CD4-positive, alpha-beta T cell treated with Interleukin-4 for 1 hour (primary cell): ENCODE measurements around the gene KIAA0513.
"Not testable (repeated sequence)": the region's sequence is repeated elsewhere in the genome, so short reads cannot be mapped to it uniquely, and the experiment has no call there.

Experiments
- DNase-seq, 2 donors: peaks; one replicate each; pipeline ENCODE4 v3.0.0-alpha.2; 2020 to 2022

Gene KIAA0513

GRCh38 chr16:85031451-85031850, 3.9 kb downstream of the KIAA0513 start:
- no peak for DNase-seq

DNA sequence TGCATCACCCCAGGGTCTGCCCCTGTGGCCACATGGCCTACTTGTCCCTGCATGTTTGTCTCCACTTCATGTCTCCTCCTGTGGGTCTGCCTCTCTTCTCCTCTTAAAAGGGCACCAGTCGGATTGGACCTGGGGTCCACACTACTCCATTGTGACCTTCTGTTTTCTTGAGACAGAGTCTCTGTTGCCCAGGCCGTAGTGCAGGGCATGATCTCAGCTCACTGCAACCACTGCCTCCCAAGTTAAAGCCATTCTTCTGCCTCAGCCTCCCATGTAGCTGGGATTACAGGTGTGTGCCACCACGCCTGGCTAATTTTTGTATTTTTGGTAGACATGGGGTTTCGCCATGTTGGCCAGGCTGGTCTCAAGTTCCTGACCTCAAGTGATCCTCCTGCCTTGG, 4.6 kb downstream of the KIAA0513 start:
- DNase-seq: not testable (repeated sequence)

- no peak for DNase-seq
Measured at GRCh38 chr16:85033171-85033570, 5.6 kb downstream of the KIAA0513 start.

DNA sequence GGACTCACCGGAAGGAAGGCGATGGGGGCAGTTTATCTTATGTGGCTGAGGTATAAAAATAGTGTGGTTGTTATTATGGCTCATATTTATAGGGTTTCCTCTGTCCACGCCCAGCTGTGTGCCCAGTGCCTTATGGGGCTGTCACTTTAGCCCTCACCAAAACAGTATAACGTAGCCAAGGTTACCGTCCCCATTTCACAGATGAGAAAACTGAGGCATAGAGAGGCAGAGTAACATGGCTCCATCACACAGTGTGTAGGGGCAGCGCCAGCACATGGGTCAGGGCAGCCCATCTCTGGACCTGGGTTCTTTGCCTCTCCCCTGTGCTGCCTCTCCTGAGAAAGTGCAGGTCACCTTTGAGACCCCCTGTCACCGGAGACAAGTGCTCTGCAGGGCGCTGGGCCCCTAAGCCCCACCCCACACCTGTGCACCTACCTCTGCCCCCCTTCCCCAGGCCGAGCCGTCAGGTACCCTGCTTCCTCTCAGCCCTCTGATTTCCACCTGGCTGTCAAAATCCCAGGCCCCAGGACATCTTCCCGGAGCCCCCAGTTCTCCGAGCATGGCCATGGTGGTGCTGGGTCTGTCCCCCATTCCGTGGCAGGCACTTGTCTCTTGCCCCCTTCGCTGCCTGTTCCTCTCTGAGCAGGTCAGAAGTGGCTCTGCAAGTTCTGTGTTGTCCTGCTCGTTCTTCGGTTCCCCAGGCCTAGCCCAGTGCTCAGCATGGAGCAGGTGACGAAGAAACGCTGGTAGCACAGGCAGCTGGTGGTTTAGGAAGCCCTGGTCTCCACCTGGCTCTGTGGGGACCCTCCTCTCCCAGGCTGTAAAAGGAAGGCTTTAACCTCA, 7.2 kb downstream of the KIAA0513 start:
- DNase-seq: no peak

DNA sequence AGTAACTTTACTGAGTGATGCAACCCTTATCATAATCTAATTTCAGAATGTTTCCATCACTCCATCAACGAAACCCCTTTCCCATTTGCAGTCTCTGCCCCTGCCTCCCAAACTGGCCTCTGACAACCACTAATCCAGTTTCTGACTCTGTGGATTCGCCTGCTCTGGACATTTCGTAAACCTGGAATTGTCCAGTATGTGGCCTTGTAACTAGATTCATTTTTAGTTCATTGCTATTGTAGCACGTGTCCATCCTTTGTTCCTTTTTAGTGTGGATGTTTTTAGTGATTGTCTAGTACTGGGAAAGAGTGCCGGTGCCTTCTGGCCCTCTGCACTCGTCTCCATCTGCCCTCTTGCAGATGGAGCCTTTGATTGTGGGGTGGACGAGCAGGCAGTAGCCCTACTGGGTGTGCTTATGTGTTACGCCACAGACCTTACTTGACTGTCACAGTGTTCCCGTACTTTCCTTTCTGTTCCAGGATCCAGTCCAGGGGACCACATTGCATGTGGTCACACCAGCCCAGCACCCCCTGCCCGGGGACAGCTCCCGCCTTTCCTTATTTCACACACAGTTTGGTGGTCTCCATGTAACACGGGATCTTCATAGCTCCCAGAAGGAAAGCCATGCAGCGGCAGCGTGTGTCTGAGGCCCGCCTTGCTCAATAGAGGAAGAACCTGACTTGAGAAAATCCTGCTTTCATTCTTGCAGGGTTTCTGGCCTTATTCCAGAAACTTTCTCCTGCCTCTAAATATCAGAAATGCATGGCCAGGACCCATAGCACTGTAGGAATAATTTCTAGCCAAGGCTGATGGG, 8.8 kb downstream of the KIAA0513 start:
- DNase-seq: no peak

- no peak for DNase-seq
Measured at GRCh38 chr16:85037050-85037410, 9.4 kb downstream of the KIAA0513 start.

GRCh38 chr16:85037721-85038120, 10.1 kb downstream of the KIAA0513 start:
- no peak for DNase-seq

- DNase-seq: no peak
Measured at GRCh38 chr16:85040685-85041084, 13.1 kb downstream of the KIAA0513 start.

DNA sequence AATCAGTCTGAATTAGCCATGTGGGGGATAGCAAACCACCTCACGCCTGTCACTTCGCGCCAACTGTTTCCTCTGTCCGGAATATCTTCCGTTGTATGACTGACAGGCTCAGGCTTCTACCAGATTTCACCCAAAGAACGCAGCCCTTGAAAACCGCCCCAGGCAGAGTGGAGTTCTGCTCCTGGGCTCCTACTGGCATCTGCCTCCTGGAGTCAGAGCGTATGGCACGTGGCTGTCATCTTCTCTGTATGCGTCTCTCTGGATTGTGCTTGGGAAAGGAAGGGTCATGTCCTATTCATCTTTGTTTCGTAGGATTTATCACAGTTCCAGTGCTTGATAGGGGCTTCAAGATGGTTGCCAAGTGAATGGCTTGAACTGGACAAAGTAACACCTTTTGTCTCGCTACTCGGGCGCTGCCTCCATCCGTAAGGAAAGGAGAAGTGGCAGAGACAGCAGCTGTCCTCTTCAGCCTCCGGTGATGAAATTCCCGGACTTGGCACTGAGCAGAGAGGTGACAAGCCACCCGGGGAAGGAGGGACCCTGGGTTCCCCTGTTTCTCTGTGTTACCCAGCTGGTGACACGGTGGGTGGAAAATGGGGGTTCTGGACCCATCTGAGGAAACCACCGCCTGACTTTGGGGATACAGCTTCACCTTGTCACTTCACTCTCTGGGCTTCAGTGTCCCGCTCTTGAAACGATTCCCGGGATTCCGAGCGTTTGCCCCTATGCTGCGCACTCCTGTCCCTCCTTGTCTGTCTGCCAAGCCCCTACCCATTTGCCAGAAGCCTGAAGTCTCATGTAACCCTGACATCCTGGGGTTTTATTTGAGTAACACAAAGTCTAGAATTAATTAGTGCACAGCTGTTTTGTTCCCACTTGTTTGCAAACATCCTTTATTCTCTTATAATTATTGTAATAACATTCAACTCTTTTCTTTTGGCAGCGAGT, 13.9 kb downstream of the KIAA0513 start:
- no peak for DNase-seq

- DNase-seq: no peak
Measured at GRCh38 chr16:85042167-85042526, 14.6 kb downstream of the KIAA0513 start.

- DNase-seq: no peak
Measured at GRCh38 chr16:85042606-85043005, 15.0 kb downstream of the KIAA0513 start.

- no peak for DNase-seq
Measured at GRCh38 chr16:85045077-85045476, 17.5 kb downstream of the KIAA0513 start.

DNA sequence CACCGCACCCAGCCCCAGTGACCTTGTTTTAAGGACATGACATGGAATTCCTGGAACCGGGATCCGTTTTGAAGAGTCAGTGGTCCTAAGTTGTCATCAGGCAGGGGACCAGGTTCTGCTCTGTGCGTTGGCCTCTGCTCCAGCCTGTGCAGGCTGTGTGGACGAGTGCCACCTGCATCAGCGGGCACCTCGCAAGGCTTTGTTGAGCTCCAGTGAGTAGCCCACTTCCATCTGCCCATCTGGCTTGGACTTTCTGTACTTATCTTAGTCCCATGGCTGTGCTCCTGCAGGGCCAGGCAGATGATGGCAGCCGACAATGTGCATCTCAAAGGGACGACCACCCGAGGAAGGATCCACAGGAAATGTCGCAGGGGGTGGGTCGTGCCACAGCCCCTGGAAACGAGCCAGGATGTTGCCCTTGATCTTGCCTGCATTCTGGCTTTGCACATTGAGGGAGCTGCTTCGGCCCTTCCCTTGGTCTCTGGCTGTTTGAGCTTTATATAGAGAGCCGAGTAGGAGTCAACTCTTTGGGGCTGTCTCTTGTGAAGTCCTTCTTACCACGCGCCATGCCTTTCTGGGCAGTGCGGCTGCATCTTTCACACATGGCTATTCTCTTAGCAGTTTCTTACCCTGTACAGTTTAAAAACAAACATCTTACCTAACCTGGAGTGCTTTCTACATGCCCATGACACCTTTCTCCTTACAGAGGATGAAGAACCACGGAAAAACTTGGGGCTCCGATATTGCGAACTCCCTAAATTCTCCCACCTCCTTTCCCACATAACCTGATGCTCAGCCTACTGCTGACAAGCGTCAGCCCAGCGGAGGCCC, 18.3 kb downstream of the KIAA0513 start:
- no peak for DNase-seq

- DNase-seq: peak in 1 of 2 donors; percentile 36
Measured at GRCh38 chr16:85046472-85046916, 18.9 kb downstream of the KIAA0513 start.

DNA sequence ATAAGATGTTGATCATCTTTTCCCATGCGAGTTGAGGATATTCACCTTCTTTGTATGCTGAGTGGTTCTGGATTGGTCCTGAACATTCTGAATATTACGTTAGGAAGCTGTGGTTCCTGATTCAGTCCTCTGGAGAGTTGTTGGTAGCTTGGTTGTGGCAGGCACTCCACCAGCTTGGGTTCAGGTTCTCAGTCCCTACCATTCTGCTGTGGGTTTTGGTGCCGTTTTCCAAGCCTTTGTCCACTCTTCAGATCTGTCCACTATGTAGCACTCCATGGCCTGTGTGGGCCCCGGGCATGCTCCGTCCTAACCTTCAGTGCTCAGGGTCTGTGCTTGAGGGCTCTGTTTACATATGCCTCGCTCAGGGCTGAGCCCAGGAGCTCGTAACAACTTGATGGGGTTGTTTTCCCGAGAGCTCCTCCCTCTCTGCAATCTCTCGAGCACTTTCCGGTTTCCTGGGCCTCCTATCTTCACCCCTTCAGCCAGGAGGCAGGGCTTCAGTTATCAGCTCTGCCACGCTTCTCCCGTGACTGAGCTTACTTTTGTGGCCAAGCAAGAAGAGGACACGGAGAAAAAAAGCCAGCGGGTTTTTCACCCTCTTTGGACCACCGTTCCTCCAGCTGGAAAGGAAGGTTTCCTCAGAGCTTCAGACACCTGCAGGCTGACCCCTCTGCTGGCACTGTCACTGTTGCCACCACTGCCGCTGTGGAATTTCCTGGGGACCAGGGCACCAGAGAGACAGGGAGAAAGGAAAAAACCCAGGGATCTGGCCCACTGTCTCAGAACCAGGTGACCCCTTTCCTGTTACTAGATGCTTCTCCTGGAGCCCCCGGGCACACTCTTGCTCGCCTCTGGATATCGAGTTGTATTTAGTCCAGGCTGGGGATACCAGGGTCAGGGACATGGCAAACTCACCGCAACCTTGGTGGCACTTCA, 19.6 kb downstream of the KIAA0513 start:
- DNase-seq: no peak

DNA sequence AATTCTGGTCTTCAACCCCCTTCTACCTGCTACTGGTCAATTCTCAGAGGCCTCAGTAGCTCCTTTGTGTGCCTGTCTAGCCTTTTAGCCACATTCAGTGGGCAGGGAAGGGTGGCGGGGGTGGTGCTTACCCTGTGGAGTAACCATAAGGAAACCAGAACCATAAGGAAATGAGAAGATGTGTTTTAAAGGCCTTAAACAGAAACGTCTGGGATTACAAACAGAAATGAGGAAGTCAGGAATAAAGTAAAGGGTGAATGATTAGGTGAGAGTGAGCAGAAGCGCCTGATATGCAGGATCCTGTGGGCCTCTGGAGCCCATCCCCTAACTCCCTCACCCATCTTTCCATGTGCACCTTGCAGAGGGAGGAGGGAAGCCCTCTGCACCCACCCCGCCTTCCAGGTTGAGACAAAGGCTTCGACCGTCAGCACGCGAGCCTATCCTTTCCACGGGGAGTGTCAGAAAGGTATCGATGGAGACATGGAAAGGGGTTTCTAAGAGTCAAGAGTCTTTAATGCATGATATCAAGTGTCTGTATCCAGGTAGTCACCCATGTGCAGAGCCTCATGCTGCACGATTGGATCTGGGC, 20.4 kb downstream of the KIAA0513 start:
- no peak for DNase-seq

- DNase-seq: no peak
Measured at GRCh38 chr16:85048921-85049562, 21.4 kb downstream of the KIAA0513 start.

DNA sequence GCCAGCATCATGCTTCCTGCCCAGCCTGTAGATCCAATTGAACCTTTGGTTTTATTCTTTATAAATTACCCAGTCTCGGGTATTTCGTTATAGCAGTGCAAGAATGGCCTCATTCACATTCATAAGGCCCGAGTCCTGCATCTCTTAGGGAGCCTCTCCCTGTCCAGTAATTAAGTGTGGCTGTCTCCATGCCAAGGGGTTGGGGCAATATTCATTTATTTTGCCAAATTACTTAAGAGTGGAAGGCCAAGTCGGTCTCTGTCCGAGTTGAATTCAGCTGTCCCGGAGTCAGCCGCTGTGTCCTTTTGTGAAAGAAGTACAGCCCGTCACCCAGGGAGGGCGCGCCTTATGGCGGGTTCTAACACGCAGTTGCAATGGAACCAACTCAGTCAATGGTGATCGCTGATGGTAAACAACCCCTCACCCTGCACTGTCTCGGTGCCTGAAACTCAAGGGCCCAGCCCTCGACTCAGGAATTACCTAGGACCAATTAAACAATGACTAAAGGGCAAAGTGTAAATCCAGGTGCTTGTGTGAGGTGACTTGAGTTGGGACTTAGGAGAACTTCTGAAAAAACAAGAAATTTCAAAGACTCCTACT, 22.2 kb downstream of the KIAA0513 start:
- no peak for DNase-seq

DNA sequence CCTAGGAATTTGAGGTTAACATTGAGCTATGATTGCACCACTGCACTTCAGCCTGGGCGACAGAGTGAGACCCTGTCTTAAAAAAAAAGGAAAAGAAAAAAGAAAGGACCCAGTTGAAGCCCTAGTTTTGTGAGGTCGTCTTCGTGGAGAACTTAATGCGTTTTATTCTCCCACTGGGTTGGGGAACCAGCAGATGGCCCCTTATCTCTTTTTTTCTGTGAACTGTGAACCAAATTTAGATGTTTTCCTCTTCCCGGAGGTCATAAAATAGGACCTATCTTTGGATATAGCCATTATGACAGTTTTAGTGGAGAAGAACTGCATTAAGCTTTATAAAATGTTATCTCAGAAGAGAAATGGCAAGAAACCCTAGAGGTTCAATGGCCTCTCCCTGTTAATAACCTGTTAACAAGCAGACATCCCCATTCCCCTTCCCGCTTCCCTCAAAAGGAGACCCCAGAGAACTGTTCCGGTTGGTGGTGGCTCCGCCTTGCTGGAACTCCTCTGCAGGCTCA, 23.5 kb downstream of the KIAA0513 start:
- no peak for DNase-seq
